ENCODE data around the gene CTNNBL1.

DNA sequence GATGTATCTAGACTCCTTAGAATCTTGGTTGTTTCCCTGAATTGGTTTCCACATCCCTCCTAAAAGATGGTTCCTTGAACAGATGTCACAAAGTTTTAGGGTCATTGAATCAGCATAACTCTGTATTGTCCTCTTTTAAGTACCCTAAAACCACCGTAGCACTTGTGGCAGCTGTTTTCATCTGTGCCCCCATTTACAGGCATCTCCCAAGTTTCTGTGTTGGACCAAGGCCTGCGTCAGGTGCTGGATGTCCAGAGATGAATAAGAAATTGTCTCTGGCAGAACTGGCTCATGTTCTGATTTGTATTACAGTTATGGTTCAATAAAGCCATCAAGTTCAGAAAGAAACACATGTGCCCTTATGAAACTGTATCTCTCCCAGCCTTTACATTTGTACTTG lies 48.3 kb downstream of the CTNNBL1 start:
- TF ChIP-seq, protein P1, sequence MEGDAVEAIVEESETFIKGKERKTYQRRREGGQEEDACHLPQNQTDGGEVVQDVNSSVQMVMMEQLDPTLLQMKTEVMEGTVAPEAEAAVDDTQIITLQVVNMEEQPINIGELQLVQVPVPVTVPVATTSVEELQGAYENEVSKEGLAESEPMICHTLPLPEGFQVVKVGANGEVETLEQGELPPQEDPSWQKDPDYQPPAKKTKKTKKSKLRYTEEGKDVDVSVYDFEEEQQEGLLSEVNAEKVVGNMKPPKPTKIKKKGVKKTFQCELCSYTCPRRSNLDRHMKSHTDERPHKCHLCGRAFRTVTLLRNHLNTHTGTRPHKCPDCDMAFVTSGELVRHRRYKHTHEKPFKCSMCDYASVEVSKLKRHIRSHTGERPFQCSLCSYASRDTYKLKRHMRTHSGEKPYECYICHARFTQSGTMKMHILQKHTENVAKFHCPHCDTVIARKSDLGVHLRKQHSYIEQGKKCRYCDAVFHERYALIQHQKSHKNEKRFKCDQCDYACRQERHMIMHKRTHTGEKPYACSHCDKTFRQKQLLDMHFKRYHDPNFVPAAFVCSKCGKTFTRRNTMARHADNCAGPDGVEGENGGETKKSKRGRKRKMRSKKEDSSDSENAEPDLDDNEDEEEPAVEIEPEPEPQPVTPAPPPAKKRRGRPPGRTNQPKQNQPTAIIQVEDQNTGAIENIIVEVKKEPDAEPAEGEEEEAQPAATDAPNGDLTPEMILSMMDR (conservative IDR thresholded peaks at IDR 0.05; ENCODE audit: low read depth, low read length): no peak
- no peak for TF ChIP-seq EZH2 (IDR thresholded peaks at IDR 0.05; ENCODE audit: low read length, unreplicated experiment)
